GM21390 (cell line): Measurements from ENCODE around the gene OSM.
"Not testable (repeated sequence)": the region's sequence is repeated elsewhere in the genome, so short reads cannot be mapped to it uniquely, and the experiment has no call there.

Experiments
- ATAC-seq: cut with Tn5 transposase; IDR thresholded peaks from one replicate; pipeline ENCODE4 v1.9.1; 2021; ENCODE audit not compliant: unreplicated experiment

Gene OSM

GRCh38 chr22:30230330-30230729 lies 36.3 kb downstream of the OSM start:
- no peak for ATAC-seq

DNA sequence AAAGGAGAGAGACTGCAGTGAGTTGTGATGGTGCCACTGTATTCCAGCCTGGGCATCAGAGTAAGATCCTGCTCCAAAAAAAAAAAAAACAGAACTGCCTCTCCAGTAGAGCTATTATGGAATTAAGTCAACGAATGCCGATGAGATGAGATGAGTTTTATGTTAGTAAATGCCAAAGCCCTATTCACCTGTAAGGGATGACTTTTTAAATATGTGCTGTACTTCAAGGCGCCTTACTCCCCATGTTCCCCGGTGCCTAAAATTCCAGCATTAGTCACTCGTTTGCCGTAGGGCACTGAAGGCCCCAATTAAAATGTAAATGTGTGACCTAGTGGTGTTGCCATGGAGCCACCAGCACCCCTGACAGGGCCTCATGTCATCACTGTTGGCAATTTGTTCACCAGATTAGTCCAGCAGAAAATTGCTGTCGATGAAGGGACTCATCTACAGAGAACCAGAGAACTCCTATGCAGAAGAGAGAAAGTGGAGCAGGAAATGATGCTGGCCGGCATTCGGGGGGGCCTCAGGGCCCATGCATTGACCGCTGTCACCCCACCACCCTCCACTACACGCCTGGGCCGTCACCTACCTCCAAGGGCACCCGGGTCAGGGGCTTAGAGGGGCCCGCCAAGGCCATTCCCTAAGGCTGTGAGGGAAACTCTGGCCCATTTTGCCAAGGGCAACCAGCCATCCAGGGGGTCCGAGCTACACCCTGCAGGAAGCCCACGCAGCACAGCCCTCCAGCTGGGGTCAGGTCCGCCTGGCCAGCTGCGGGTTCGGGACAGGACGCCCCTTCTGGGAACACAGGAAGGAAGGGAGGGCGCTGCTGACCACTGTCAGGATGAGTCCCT lies 37.9 kb downstream of the OSM start:
- ATAC-seq, result no peak

DNA sequence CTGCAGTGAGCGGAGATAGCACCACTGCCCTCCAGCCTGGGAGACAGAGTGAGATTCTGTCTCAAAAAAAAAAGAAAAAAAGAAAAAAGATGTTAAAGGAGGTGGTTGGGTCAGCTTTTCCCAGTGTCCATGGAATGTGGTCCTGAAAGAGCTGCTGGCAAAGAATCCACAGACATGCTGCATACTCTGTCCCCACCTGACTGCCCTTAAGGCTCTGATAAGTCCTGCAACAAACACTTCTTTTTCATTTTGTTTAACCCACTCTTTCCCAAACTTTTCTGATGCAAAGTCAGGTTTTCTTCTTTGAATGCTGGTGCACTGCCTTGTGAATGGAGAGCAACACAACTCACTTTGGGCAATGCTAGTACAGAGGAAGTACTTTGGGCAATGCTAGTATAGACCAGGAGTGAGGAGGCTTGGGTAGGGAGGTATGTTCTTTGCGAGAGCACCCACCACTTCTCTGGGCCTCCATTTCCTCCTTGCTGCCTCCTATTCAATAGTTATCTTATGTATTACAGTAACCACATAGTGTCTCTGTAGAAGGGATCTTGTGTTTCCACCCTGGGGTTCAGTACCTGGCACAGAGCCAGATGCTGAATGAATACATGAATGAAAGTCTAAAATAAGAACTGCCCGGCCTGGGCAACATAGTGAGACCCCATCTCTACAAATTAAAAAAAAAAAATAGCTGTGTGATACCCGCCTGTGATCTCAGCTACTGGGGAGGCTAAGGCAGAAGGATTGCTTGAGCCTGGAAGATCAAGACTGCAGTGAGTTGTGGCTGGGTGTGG lies 39.0 kb downstream of the OSM start:
- ATAC-seq, result no peak

DNA sequence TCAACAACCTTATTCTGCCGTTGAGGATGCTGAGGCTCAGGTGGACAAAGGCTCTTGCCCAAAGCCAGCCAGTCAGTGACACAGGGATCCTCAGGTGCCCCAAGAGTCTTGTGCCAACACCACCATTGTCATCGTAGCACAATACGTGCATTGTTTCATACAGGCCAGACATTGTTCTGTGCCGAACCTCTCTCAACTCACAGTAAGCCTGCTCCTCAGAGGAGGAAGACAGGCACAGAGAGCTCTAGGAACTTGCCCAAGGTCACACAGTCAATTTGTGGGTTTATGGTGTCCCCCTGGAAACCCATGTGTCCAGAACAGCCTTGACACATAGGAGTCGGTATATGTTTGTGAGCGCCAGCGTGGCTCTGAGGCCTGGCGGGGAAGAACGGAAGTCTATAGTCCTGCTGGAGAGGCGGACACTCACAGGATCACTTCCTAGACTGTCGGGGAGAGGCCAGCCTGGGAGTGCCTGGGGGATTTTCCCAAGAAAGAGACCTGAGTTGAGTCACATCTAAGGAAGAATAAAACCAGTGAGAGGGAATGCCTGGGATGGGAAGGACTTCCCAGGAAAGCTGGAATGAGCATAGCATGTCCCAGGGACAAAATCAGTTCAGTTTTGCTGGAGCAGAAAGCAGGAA lies 40.3 kb downstream of the OSM start:
- ATAC-seq, result no peak

- ATAC-seq, result no peak
Measured at GRCh38 chr22:30225220-30225927, 41.3 kb downstream of the OSM start.

DNA sequence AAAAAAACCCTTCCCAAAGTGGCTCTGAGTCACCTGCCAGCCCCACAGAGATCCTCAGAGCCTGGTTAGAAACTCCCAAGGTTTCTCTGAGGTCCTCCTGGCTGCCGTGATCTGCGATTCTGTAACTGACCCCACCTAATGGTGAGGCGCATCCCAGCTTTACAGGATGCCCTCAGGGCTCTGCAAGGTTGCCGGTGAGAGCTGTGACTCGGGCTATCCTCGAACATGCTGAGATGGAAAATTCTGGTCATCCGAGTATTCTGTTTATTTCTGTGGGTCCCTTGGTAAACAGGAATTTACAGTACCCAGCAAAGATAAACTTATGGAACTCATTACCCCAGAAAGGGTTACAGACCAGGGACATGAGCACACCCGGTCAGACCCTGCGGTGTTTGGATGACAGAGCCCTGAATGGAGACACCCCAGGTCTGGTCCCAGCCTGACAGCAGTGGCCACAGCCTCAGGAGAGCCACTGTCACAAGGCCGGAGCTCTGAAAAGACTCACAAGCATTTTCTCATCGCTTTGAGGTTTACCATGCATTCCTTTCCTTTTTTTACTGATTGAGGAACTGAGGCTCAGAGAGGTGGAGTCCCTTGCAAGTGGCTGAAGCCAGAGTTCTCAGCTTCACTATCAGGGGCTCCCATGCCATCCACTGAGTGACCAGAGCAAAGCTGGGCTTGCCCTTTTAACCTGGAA lies 42.3 kb downstream of the OSM start:
- ATAC-seq, result no peak

GRCh38 chr22:30223303-30223702 lies 43.3 kb downstream of the OSM start:
- no peak for ATAC-seq

DNA sequence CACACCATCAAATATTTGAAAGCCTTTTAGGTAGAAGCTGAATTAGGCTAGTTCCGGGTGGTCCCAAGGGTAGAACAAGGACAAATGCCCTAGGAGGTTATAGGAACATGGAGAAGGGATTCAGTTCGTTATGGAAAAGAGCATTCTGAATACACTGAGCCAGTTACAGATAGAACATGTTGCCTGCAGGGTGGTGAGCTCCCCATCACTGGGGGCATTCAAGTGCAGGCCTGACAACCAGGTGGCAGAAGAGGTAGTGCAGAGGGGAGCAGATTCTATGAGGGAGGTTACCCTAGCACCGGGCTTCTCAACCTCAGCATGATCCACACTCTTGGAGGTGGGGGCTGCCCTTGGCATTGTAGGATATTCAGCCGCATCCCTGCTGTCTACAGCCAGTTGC lies 44.3 kb downstream of the OSM start:
- ATAC-seq, result no peak

DNA sequence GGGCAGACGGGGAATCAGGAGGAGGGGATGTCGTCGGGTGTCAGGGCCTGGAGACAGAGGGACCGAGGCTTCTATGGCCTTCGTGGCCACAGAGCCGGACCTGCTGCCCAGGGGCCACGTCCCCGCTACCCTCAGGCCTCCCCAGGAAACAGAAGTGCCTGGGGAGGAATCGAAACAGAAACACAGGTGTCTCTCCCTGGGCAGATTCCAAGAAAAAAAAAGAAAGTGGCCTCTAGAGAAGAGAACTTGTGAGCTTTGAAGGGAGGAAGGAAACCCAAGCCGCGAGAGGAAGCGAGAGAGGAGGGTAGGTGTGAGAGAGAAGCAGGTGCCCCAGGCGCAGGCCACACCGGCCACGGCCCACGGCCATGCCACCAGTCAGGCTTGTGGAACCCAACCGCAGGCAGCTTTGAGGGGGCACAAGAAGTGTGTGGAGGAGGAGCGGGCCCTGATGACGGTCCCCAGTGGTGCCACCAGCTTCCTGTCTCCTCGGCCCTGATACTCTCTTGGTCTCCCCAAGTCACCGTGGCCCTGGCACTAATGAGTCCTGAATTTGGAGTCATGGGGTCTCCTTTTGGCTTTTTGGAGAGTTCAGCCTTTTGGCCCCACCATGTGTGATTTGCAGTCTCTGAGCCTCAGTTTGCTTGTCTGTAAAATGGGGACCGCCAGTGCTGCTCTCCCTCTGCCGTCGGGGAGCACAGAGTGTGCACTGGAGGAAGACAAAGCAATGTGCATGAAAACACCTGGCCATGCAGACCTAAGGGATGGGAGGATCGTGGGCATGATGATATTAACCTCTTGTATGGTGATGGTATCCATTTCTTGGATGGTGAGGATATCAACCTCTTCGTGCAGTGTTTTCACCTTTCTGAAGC lies 45.3 kb downstream of the OSM start:
- no peak for ATAC-seq

DNA sequence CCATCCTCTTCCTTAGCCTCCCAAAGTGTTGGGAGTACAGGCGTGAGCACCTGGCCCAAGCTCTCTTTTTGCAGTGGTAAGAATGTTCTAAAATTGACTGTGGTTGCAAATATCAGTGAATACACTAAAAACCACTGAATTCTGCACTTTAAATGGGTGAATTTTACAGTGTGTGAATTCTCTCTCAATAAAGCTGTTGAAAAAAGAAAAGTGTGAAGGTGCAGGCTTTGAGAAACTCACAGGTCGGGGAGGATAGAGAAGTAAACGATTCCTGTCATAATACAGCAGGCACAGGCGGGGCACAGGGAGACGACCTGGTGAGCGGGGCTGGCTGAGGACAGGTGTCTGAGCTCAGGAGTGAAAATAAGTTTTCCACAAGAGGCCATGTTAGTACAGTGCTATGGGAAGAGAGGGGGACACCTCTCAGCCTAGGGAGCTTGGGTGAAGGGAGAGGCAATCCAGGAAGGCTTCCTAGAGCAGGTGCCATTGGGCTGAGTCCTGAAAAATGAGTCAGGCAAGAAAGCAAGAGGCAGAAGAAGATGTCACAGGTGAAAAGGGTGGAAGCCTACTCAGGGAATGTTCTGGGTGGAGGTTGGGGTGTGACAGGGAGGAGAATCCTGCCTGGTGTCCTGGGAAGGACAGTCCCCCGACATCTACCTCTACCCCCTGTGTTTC lies 46.2 kb downstream of the OSM start:
- ATAC-seq, result no peak

- no peak for ATAC-seq
Measured at GRCh38 chr22:30219668-30220278, 46.9 kb downstream of the OSM start.

GRCh38 chr22:30219049-30219654 lies 47.5 kb downstream of the OSM start:
- no peak for ATAC-seq

DNA sequence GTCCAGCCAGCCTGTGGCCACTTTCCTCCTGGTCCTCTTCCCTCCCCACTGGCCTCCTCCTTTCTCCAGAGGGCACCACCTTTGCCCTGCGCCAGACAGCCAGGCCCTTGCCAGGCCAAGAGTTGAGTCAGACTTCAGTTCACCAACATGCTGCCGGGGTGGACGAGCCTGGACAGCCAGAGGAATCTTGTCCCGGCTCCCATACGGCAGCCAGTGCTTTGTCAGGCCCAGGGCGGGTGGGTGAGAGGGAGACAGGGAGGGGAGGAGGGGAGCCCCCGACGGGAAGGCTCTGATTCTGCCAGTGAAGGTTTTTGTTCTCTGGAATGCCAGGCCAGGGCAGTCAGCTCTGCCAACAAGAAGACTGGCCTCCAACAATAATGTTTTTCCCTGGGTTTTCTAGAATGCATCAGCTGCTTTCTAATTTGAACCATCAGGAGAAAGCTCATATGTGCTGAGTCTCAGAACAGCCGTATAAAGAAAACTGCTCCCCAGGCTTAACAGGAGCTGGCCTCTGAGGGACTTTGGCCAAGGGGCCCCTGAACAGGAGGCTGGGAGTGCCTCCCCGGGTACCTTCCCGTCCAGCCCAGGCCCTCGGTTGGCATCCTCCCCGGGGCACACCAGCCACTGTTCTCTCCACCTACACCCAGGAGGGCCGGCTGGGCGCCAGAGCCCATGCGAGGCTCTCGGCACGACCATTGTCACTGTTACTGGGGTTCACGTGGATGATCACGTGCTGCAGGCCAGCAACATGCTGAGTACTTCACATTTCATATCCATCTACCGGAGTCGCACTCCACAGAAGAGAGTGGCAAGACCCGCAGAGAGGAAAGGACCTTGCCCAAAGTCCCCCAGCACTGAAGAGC lies 48.7 kb downstream of the OSM start:
- ATAC-seq, result no peak

DNA sequence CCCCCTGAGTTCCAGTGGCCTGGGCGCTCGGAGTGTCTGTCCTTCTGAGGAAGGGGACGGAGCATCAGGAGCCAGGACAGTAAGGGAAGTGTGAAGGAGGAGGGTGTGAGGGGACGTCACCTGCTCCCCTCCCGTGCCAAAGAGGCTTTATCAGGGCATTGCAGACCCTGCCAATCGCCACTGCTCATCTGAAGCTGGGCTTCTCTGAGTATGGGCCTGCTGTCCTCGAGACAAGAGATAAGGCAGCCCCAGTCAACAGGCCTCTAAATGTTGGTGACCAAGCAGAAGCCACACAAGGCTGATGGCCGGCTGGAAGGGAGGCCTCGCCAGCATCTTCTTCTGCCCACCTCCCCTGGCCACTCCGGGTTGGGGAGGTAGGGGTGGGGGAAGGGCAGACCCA lies 49.9 kb downstream of the OSM start:
- no peak for ATAC-seq

DNA sequence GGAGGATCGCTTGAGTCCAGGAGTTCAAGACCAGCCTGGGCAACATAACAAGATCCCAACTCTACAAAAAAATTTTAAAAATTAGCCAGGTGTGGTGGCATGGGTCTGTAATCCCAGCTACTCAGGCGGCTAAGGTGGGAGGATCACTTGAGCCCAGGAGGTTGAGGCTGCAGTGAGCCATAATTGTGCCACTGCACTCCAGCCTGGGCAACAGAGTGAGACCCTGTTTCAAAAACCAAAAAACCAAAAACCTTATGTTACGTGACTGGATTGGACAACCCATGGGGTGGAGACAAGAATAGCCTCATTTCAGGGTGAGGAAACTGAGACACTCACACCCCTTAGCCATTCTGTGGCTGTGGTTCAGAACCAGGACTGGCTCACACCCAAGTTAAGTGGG lies 50.4 kb downstream of the OSM start:
- ATAC-seq, result not testable (repeated sequence)

- ATAC-seq, result no peak
Measured at GRCh38 chr22:30214703-30215407, 51.8 kb downstream of the OSM start.

DNA sequence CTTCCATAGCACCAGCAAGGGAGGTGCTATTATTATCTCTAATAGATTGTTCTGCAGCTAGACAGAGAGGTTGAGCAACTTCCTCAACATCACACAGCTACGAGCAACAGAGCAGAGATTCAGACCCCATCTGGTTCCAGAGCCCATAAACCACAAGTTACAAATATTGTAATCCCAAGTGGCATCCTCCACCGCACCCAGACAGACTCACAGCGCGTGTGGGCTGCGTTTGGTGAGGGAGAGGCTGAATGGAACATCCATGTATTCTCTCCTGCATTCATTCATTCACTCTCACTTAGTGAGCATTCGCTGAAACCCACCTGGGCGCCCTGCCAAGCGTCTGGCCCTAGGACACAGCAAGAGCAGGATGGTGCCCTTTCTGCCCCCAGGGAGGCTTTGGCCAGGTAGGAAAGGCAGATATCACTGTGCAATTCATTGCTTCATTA lies 53.6 kb downstream of the OSM start:
- ATAC-seq, result no peak
